Activated naive CD8-positive, alpha-beta T cell treated with anti-CD3 and anti-CD28 coated beads for 36 hours (primary cell): Measurements from ENCODE around the gene AGAP3. TPM values are rescaled to one million over a fixed set of nuclear protein-coding genes. Genes with fewer than 3 reads are reported as not detected.
A peak's percentile ranks its signal among the peaks of the same experiment; 100 is the strongest.

Experiments used
- DNase-seq: peaks from one replicate; pipeline ENCODE4 v3.0.0; 2021
- H3K27ac Mint-ChIP-seq: one replicate; pipeline ENCODE4 v1.8.0; 2022; ENCODE audit warnings: mild to moderate bottlenecking, moderate library complexity, mixed read lengths
- H3K27me3 Mint-ChIP-seq: one replicate; pipeline ENCODE4 v1.8.0; 2022; ENCODE audit warnings: mild to moderate bottlenecking, mixed read lengths
- H3K36me3 Mint-ChIP-seq: one replicate; pipeline ENCODE4 v1.8.0; 2021; ENCODE audit warnings: mild to moderate bottlenecking, mixed read lengths
- H3K4me1 Mint-ChIP-seq: one replicate; pipeline ENCODE4 v1.8.0; 2021; ENCODE audit warnings: mixed read lengths
- H3K4me3 Mint-ChIP-seq: one replicate; pipeline ENCODE4 v1.8.0; 2022; ENCODE audit warnings: mild to moderate bottlenecking, moderate library complexity, mixed read lengths
- H3K9me3 Mint-ChIP-seq: one replicate; pipeline ENCODE4 v1.8.0; 2022; ENCODE audit warnings: mixed read lengths
- total RNA-seq, 2 experiments: library from RNA; stranded (reverse); gene quantifications; one replicate each; pipeline ENCODE4 v1.2.3, GENCODE V29; 2021

AGAP3 gene
- total RNA-seq, 2 experiments from 2014 or later, result 24.8 to 25.3 TPM

DNA sequence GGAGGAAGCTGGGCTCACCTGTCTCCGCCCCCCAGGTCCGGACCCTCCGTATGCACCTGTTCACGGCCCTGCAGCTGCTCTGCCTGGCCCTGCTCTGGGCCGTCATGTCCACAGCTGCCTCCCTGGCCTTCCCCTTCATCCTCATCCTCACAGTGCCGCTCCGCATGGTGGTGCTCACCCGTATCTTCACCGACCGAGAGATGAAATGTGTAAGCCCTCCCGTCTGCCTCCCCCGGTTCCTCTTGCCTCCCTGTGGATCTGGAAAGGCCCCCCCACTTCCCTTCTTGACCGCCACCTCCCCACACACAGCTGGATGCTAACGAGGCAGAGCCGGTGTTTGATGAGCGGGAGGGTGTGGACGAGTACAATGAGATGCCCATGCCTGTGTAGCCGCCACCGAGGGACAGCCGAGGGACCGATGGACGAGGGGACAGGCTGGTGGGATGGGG is 10.3 kb upstream of the AGAP3 start:
- Mint-ChIP-seq H3K9me3 (no peaks in the 10 kb centered on the region), H3K36me3 (peaks cover 15% of the 10 kb centered on the region), H3K27me3 (no peaks in the 10 kb centered on the region), H3K4me3 (peak overlapping the region; percentile 47), H3K27ac (no peak overlapping the region), H3K4me1 (peaks cover 11% of the 10 kb centered on the region)
- DNase-seq, result no peak

DNA sequence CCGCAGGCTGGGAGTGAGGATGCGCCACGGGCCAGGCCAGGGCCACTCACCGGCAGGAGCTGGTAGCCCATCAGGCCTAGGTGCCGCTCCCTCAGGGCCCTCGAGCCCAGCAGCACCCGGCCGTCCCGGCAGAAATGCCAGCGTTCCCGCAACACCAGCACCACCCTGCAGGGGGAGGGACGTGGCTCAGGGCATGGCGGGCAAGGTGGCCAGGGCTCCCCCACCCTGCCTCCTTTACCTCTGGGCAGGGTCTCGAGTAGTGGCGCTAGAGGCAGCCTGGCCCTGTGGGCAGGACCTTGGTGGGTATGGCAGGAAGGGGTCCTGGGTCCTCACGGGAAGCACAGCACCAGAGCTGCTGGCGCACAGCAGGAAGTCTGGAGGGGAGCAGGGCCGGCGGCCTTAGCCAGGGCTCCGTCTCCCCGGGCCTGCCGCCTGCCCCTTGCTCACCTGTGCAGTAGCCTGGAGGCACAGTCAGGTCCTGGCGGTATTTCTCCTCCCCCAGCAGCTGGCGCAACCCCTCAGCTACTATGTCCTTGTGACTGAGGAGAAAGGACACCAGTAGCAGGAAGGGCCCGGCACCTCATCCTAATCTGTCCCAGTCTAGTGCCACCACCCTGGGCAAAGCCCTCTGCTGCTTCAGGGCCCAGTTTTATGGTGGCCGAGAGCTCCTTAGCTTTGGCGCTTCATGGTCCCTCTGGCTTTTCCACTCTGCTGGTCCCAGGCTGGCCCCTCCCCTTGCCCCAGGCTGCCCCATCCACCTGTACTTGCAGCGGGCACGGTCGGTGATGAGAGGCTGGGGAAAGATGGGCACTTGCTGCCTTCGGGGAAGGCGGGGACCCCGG is 9.2 kb upstream of the AGAP3 start:
- no peak overlapping the region for H3K27ac Mint-ChIP-seq
- DNase-seq, result peak; percentile 35
- no peak overlapping the region for H3K4me3 Mint-ChIP-seq
- H3K27me3 Mint-ChIP-seq, result no peaks in the 10 kb centered on the region
- H3K36me3 Mint-ChIP-seq, result peaks cover 15% of the 10 kb centered on the region
- no peaks in the 10 kb centered on the region for H3K9me3 Mint-ChIP-seq
- peaks cover 16% of the 10 kb centered on the region for H3K4me1 Mint-ChIP-seq

DNA sequence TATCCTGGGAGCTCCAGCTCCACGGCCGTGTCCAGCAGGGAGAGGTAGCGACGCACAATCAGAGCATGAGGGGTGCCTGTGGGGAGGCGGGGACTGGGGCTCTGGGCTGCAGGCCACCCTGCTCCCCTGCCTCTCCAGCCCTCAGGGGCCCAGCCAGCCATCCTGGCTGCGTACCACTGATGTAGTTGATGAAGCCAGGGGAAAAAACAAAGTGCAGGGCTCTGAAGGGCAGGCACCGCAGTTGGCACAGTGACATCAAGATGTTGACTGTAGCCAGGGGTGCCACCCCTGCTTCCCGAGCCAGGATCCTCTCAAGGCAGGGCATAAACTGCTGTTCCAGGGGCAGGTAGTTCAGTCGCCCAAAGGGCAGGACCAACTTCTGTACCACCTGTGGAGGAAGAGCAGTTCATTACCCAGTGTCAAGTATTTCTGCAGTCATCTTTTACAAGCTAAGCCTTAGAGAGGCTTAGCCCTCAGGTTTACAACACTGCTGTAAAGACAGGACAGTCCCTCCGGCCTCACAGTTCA is 8.5 kb upstream of the AGAP3 start:
- Mint-ChIP-seq H3K36me3 (peaks cover 15% of the 10 kb centered on the region), H3K27me3 (no peaks in the 10 kb centered on the region), H3K9me3 (no peaks in the 10 kb centered on the region), H3K4me1 (peaks cover 18% of the 10 kb centered on the region), H3K27ac (peak overlapping the region; percentile 44), H3K4me3 (peak overlapping the region; percentile 16)
- no peak for DNase-seq

DNA sequence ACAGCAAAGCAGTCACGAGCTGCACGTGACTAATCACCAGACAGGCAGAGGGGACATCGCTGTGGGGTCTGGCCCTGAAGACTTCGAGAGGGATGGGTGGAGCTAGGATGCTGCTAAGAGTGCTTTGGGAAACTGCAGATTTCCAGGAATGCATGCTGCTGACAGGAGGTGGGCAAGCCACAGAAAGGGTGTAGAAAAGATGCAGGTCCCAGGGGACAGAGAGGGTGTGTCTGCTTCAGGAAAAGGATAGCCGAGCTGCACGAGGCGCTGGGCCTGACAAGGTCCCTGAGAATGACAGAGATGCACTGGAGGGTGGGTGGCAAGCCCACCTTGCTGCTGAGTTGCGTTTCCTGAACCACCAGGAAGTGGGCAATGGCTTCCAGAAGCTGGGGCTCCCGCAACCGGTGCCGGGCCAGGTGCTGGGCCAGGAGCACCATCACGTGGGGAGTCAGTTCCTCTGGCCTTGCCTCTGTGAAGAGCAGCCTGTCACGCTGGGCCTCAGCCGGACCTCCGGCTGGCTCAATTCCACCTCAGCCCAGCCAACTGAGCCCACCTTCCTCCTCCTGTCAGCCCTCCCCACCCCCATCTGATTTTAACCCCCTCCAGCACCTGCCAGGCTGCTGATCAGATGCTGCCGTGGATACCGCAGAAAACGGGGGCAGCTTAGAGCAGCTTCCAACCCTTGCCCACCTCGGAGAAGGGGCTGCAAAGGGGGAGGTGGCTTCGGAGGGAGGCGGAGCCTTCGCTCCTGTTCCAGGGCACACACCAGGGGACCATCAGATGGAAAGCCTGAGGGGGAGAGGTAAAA is 7.8 kb upstream of the AGAP3 start:
- H3K36me3 Mint-ChIP-seq, result peaks cover 15% of the 10 kb centered on the region

DNA sequence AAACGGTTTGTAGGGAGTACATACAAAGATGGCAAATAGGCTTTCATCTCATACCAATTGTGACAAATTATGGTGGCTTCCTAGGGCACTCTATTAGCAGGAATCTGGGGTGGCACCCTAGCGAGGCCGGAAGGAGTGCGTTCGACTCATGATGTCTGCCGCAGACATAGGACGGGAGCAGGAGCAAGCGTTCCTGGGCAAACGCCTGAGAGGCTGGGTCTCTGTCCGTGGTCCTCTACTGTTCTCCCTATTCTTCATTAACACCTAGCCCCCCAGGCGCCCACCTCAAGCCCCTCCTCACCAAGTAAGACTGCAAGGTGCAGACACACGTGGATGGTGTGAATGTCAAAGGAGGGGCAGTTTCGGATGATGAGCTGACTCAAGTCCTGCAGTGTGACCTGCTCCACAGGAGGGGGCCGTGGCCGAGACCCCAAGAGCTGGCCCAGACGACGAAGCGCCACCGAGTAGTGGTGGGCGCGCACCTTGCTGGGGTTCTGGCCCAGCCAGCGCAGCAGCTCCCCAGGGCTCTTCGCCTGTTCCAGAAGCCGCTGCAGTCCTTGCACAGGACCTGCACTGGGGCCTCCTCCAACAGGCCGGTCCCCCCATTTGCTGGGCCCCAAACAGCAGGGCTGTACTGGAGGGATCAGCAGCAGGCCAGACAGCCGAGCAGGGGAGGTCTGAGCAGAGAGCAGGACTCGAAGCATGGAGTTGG is 6.9 kb upstream of the AGAP3 start:
- peaks cover 22% of the 10 kb centered on the region for H3K4me1 Mint-ChIP-seq
- H3K27ac Mint-ChIP-seq, result peak overlapping the region; percentile 68
- peaks cover 15% of the 10 kb centered on the region for H3K36me3 Mint-ChIP-seq
- H3K9me3 Mint-ChIP-seq, result no peaks in the 10 kb centered on the region
- peaks cover under 1% of the 10 kb centered on the region for H3K27me3 Mint-ChIP-seq
- no peak for DNase-seq
- H3K4me3 Mint-ChIP-seq, result peak overlapping the region; percentile 87

More for the DNA sequence above, 7.8 kb upstream of the AGAP3 start:
- Mint-ChIP-seq H3K9me3 (no peaks in the 10 kb centered on the region), H3K4me3 (peak overlapping the region; percentile 87), H3K4me1 (peaks cover 20% of the 10 kb centered on the region), H3K27ac (peak overlapping the region; percentile 44), H3K27me3 (no peaks in the 10 kb centered on the region)
- DNase-seq, result no peak

DNA sequence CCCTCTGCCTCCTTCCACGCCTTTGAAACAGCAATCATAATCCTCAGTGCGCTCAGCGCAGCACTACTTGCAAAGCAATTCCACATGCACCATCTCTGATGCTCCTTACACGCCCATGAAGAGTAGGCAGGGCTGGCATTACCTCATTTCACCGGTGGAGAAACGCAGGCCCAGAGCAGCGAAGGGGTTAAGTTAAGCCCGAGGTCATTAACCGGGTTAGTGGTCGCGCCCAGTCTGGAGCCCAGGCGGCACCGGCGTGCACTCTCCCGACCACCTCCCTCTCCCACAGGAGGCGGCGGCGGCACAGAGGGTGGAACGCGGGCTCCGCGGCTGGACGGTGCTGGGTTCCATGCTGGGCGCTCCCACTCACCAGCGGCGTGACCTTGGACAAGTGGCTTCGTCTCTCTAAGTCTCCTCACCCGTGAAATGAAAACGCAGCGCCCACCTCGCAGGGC is 6.2 kb upstream of the AGAP3 start:
- Mint-ChIP-seq H3K4me1 (peaks cover 26% of the 10 kb centered on the region), H3K36me3 (peaks cover 15% of the 10 kb centered on the region), H3K27ac (peak overlapping the region; percentile 68), H3K9me3 (no peaks in the 10 kb centered on the region), H3K27me3 (peaks cover 7% of the 10 kb centered on the region), H3K4me3 (peak overlapping the region; percentile 87)
- DNase-seq, result no peak

DNA sequence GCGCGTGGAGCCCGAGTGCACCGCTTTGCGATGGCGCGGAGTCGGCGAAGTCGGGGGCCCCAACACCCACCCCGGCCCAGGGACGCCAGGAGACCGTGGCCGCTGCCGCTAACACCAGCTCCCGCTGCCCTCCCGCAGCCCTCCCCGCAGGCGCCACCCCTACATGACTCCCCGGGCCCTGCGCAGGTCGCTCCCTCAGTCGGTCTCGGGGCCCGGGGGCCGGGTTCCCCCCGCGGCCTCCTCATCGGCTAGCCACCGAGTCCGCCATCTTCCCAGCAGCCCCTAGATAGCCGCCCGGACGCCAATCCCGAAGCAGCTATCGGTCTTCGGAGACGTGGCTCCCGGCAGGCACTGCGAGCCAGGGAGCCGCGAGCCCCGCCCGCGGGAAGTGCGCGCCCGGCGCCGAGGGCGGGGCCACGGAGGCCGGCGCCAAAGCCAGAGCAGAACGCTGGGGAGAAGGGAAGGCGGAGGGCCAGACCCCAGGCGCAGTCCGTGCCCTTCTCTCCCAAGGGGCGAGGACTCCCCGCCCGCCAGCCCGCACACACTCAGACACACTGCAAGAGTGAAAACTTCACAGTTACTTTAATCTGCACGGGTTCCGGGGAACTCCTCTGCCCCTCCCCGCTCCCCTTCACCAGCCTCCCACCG is 5.6 kb upstream of the AGAP3 start, which contains the start of gene FASTK:
Gene FASTK, minus strand, starts transcription at position 288 of the 648 bp plus-strand sequence. Its CDS starts 43 bp downstream, at position 245.
- peak within 1 kb of the TSS; percentile 68 for H3K27ac Mint-ChIP-seq
- H3K9me3 Mint-ChIP-seq, result no peaks in the 10 kb centered on the region
- peaks cover 13% of the 10 kb centered on the region for H3K27me3 Mint-ChIP-seq
- H3K4me1 Mint-ChIP-seq, result peaks cover 31% of the 10 kb centered on the region
- H3K4me3 Mint-ChIP-seq, result peak within 1 kb of the TSS; percentile 99
- peak; percentile 94 for DNase-seq
- H3K36me3 Mint-ChIP-seq, result peaks cover 15% of the 10 kb centered on the region

DNA sequence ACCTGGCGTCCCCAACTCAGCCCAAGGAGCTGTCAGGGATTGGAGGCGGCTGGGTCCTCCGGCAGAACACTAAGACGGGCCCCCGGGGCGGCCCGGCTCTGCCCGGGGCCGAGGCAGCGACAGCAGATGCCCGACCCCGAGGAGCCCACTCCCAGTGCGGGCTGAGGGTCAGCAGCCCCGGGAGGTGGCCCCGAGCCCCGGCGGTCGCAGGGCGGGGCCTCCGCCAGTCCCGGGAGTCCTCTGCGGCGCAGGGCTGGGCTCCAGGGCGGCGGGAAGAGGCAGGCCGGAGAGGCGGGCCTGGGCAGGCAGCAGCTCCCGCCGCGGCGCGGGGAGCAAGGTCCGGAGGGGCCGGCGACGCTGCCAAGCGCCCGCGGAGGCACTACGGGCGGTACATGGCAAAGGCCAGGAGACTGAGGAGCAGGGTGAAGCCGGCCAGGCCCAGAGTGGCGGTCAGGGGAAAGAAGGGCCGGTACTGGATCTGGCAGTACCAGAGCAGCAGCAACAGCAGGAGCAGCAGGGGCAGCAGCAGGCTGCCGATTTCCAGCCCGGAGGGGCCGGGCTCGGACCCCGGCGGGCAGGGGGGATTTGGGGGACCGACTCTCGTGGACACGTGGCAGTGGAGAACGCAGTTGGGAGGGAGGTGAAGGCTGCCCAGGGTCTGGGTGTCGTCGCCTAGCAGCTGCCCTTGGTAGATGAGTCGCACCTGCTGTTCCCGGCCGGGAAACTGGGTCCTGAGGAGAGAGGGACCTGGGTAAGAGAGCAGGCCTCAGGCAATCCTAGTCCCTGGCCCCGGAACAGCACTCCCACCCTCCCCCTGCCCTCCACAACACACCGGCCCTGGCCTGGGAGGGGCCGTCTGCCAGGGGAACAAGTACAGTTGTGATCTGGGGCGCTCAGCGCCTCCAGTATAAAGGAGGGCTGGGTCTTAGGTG is 4.8 kb upstream of the AGAP3 start:
- DNase-seq, result no peak
- Mint-ChIP-seq H3K4me1 (peaks cover 34% of the 10 kb centered on the region), H3K36me3 (peaks cover 10% of the 10 kb centered on the region), H3K9me3 (no peaks in the 10 kb centered on the region), H3K27me3 (peaks cover 17% of the 10 kb centered on the region), H3K4me3 (peak overlapping the region; percentile 99), H3K27ac (peak overlapping the region; percentile 63)

DNA sequence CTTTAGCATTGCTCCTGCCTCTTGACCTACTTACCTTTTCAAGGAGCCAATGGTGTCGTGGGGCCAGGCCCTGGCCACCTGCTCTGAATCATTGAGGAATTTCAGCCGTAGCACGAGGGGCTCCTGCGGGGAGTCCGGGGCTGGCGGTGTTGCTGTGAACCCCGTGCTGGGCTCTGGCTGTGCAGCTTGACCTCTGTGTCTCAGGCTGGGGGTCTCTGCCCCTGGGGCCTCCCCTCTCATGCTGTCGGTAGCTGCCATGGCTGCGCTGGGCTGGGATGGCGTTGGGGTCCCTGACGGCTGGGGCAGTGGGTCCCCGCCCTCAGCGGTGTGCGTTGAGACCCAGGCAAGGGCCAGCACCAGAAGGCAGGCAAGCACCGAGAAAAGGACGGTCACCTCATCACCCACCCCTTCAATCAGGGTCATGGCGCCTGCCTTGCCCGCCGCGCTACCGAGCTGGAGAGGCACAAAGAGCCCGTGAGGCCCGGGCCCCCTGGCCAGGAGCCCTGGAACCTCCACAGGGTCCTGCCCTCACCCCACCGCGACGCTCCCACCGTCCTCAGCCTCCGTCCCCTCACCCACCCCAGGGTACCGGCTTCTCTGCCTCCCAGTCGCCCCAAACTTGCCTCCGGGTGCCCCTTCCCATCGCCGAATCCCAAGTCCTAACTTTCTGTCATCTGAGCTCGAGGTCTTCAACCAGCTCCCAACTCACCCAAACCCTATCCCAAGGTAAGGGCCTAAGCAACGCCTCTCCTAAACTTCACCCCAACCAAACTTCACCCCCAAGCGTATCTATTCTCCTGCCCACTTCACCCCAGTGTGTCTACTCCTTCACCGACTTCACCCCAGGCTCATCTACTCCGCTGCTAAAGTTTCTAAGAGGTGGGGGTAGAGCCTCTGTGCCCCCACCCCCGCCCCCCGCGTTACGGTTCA is 3.9 kb upstream of the AGAP3 start:
- Mint-ChIP-seq H3K4me3 (peak overlapping the region; percentile 99), H3K36me3 (peaks cover 10% of the 10 kb centered on the region), H3K9me3 (no peaks in the 10 kb centered on the region)

DNA sequence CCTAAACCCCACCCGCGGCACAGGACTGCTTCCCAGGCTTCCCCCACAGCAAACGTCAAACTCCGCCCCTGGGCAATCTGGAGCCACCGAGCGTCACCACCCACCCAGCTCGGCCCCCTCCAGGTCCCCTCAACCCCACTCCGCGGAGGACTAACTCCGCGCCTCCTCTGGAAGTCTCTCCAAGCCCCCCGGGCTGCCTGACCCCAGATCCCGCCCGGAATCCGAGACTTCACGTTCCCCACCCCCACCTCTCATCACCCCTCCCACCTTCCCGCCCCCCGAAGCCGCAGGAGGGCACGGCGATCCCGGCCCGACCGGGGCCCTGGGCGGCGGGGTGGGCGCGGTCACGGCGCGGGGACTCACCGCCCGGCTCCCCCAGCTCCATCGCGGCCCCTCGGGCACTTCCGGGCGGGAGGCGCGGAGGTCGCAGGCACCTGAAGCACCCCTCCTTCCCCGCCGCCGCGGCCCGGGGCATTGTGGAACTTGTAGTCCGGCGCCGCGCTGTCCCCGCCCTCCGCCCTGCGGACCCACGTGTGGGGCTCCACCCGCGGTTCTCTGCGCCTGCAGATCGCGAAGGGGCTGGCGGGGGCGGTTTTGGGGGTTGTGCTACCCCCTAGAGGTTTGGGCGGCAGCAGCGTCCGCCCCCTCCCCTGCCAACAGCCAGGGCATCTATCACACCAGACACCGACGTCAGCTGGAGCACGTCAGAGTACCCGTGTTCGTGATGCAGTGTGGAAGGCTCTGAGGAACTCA is 3.0 kb upstream of the AGAP3 start, which contains the start of gene TMUB1:
Gene TMUB1, minus strand, starts transcription at position 423 of the 753 bp plus-strand sequence. CDS start 930 bp downstream, outside the sequence.
- DNase-seq, result peak; percentile 87
- peaks cover 8% of the 10 kb centered on the region for H3K36me3 Mint-ChIP-seq
- peak within 1 kb of the TSS; percentile 99 for H3K4me3 Mint-ChIP-seq
- peaks cover 17% of the 10 kb centered on the region for H3K27me3 Mint-ChIP-seq
- no peaks in the 10 kb centered on the region for H3K9me3 Mint-ChIP-seq
- H3K4me1 Mint-ChIP-seq, result peaks cover 35% of the 10 kb centered on the region
- H3K27ac Mint-ChIP-seq, result peak within 1 kb of the TSS; percentile 91

More for the DNA sequence above, 3.9 kb upstream of the AGAP3 start:
- peaks cover 17% of the 10 kb centered on the region for H3K27me3 Mint-ChIP-seq
- peaks cover 34% of the 10 kb centered on the region for H3K4me1 Mint-ChIP-seq
- H3K27ac Mint-ChIP-seq, result peak overlapping the region; percentile 91
- DNase-seq, result no peak

DNA sequence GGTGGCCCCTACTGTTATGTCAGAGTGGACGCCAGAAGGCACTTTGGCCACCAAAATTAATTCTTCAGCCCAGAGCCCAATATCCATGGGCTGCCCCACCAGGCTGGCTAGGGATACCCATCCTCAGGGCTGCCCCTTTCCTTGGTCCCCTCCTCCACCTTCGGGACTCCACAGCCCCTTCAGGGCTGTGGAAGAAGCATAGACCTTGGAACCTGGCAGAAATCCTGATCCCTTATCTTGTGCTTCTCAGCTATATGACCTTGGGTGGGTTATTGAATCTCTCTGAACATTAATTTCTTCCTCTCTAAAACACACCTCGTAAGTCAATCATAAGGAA is 2.5 kb upstream of the AGAP3 start:
- no peaks in the 10 kb centered on the region for H3K9me3 Mint-ChIP-seq
- peaks cover 37% of the 10 kb centered on the region for H3K4me1 Mint-ChIP-seq
- DNase-seq, result no peak
- H3K36me3 Mint-ChIP-seq, result peaks cover 8% of the 10 kb centered on the region
- H3K27ac Mint-ChIP-seq, result peak overlapping the region; percentile 25
- H3K27me3 Mint-ChIP-seq, result peaks cover 17% of the 10 kb centered on the region
- H3K4me3 Mint-ChIP-seq, result peak overlapping the region; percentile 99

DNA sequence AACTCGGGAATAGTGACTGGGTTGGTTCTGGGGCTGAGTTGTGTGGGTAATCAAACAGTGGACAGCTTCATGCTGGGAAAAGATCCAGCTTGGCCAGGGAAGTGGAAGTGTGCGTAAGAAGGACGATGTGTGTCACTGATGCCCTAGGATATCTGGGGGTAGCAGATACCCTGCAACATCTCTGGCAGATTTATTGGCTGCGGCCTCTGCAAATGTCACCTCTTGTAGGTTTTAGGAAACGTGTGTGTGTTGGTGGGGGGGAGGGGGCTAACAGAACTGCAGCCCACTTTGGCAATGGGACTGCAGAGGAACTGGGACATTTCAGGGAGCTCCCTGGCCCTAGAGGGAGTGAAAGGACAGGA is 965 bp upstream of the AGAP3 start:
- H3K27me3 Mint-ChIP-seq, result peaks cover 24% of the 10 kb centered on the region
- H3K27ac Mint-ChIP-seq, result peak overlapping the region; percentile 49
- peaks cover 34% of the 10 kb centered on the region for H3K4me1 Mint-ChIP-seq
- no peak for DNase-seq
- no peaks in the 10 kb centered on the region for H3K9me3 Mint-ChIP-seq
- H3K4me3 Mint-ChIP-seq, result peak overlapping the region; percentile 81
- no peaks in the 10 kb centered on the region for H3K36me3 Mint-ChIP-seq
